Calu3 (cell line): ENCODE measurements around the gene ZNF691. TPM values are rescaled to one million over a fixed set of nuclear protein-coding genes. Genes with fewer than 3 reads are reported as not detected.

Experiments used
- BruUV-seq: library from RNA; stranded (reverse); fragments of 400-500 nt; replicated peaks from 2 replicates; lab custom pipeline; 2021; lab: Mats Ljungman, UMichigan
- CTCF ChIA-PET: fragments of 300-600 bp; sonication (Branson Sonifier 250); formaldehyde crosslinking; loops from one replicate; lab custom pipeline; 2022; ENCODE audit warnings: antibody characterized with exemption; lab: Charles Lee
- DNase-seq: peaks from one replicate; pipeline ENCODE4 v3.0.0; 2022
- H3K27ac Mint-ChIP-seq: one replicate; pipeline ENCODE4 v1.8.0; 2022; ENCODE audit warnings: mixed read lengths; ENCODE audit not compliant: unreplicated experiment
- H3K27me3 Mint-ChIP-seq: one replicate; pipeline ENCODE4 v1.8.0; 2022; ENCODE audit warnings: mixed read lengths; ENCODE audit not compliant: unreplicated experiment
- H3K36me3 Mint-ChIP-seq: one replicate; pipeline ENCODE4 v1.8.0; 2022; ENCODE audit warnings: mild to moderate bottlenecking, moderate library complexity, mixed read lengths; ENCODE audit not compliant: insufficient read depth, unreplicated experiment
- H3K4me1 Mint-ChIP-seq: one replicate; pipeline ENCODE4 v1.8.0; 2022; ENCODE audit warnings: mild to moderate bottlenecking, low read depth, mixed read lengths; ENCODE audit not compliant: unreplicated experiment
- H3K4me3 Mint-ChIP-seq: one replicate; pipeline ENCODE4 v1.8.0; 2022; ENCODE audit warnings: mild to moderate bottlenecking, low read depth, moderate library complexity, mixed read lengths; ENCODE audit not compliant: unreplicated experiment
- H3K9me3 Mint-ChIP-seq: one replicate; pipeline ENCODE4 v1.8.0; 2022; ENCODE audit warnings: low read depth, mixed read lengths; ENCODE audit not compliant: unreplicated experiment
- intact Hi-C: fragments of 100-400 bp; cut with micrococcal nuclease; formaldehyde crosslinking; loops from one replicate; pipeline ENCODE4 v1.10.0; 2022; ENCODE audit not compliant: unreplicated experiment
- total RNA-seq: library from RNA; stranded (reverse); gene quantifications from 2 replicates; pipeline ENCODE4 v1.2.3, GENCODE V29; 2022
- TF ChIP-seq, protein P1 (sequence below): fragments of 200-600 bp; IDR thresholded peaks from one replicate; pipeline ENCODE4 v1.8.0; 2022; ENCODE audit warnings: antibody characterized with exemption; ENCODE audit not compliant: unreplicated experiment

Gene ZNF691
- total RNA-seq, 1 experiment from 2014 or later: 12.0 TPM

DNA sequence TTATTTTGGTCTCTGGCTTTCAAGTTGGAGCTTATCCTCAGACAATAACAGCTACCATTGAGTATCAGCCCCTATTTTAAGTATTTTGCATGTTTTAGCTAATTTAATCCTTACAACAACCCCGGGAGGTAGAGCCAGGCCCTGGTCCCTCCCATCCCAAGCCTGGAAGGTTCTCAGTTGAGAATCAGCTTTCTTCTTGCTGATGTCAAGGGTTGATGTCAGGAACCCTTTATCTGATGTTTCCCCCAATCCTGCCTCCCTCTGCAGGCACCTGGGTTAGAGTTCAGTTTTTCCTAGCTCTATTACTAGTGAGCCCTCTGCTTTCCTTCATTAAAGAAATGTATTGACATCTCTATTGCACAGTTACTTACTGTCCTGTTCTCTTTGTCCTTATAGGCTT lies 25.6 kb upstream of the ZNF691 start:
- Mint-ChIP-seq H3K4me3 (no peak overlapping the region), H3K36me3 (peaks cover 14% of the 10 kb centered on the region), H3K4me1 (peaks cover 9% of the 10 kb centered on the region), H3K9me3 (no peaks in the 10 kb centered on the region), H3K27ac (no peak overlapping the region), H3K27me3 (no peaks in the 10 kb centered on the region)
- intact Hi-C loops: no loop called here
- CTCF ChIA-PET: interaction anchor here (1.3 kb wide), 1 partner anchor 26 kb away, joined by 3 read pairs; the partner anchor contains the start of gene ZNF691
- TF ChIP-seq, protein P1, sequence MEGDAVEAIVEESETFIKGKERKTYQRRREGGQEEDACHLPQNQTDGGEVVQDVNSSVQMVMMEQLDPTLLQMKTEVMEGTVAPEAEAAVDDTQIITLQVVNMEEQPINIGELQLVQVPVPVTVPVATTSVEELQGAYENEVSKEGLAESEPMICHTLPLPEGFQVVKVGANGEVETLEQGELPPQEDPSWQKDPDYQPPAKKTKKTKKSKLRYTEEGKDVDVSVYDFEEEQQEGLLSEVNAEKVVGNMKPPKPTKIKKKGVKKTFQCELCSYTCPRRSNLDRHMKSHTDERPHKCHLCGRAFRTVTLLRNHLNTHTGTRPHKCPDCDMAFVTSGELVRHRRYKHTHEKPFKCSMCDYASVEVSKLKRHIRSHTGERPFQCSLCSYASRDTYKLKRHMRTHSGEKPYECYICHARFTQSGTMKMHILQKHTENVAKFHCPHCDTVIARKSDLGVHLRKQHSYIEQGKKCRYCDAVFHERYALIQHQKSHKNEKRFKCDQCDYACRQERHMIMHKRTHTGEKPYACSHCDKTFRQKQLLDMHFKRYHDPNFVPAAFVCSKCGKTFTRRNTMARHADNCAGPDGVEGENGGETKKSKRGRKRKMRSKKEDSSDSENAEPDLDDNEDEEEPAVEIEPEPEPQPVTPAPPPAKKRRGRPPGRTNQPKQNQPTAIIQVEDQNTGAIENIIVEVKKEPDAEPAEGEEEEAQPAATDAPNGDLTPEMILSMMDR: no peak
- no peak for DNase-seq
- BruUV-seq: no TSS peak

DNA sequence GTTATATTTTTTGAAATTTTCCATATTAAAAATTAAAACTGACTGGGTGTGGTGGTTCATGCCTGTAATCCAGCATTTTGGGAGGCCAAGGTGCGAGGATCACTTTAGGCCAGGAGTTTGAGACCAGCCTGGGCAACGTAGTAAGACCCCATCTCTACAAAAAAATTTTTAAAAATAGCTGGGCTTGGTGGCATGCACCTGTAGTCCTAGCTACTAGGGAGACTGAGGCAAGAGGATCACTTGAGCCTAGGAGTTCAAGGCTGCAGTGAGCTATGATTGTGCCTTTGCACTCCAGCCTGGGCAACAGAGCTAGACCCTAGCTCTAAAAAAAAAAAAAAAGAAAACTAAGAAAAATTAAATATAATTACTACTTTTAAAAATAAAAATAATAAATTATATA lies 24.7 kb upstream of the ZNF691 start:
- peaks cover under 1% of the 10 kb centered on the region for H3K4me1 Mint-ChIP-seq
- no peaks in the 10 kb centered on the region for H3K27me3 Mint-ChIP-seq
- no peak overlapping the region for H3K4me3 Mint-ChIP-seq
- peaks cover 9% of the 10 kb centered on the region for H3K36me3 Mint-ChIP-seq
- no peak for DNase-seq
- intact Hi-C loops: no loop called here
- CTCF ChIA-PET: interaction anchor here (0.8 kb wide), 1 partner anchor 103 kb away, joined by 4 read pairs; no protein-coding TSS in a partner anchor
- TF ChIP-seq, protein P1: no peak
- BruUV-seq: no TSS peak
- H3K9me3 Mint-ChIP-seq: no peaks in the 10 kb centered on the region
- no peak overlapping the region for H3K27ac Mint-ChIP-seq

DNA sequence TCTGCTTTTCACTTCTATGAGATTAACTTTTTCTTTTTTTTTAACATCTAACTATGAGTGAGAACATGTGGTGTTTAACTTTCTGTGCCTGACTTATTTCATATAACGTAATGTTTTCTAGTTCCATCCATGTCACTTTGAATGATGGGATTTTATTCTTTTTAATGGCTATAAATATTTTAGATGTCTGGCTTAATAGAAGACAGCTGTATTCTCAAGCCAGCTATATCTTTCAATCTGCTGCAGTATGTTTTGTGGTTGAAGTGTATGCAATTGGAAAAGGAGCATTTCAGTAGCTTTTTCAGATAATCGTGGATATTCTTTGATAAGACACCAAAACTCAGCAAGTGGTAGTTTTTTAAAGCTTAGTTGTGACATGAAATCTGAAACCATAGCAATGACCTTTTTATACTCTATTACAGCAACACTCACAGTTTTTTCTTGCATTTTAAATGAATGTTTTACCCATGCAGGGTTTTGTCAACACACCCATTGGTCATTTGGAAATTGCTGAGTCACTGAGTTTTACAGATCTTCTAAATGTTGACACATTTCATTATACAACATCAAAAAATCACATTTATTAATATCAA lies 23.5 kb upstream of the ZNF691 start:
- Mint-ChIP-seq H3K9me3 (no peaks in the 10 kb centered on the region), H3K27ac (no peak overlapping the region), H3K27me3 (no peaks in the 10 kb centered on the region), H3K4me1 (no peaks in the 10 kb centered on the region), H3K4me3 (no peak overlapping the region), H3K36me3 (no peaks in the 10 kb centered on the region)
- CTCF ChIA-PET: no interaction called here
- no TSS peak for BruUV-seq
- no peak for DNase-seq
- intact Hi-C loops: no loop called here
- TF ChIP-seq, protein P1: no peak

DNA sequence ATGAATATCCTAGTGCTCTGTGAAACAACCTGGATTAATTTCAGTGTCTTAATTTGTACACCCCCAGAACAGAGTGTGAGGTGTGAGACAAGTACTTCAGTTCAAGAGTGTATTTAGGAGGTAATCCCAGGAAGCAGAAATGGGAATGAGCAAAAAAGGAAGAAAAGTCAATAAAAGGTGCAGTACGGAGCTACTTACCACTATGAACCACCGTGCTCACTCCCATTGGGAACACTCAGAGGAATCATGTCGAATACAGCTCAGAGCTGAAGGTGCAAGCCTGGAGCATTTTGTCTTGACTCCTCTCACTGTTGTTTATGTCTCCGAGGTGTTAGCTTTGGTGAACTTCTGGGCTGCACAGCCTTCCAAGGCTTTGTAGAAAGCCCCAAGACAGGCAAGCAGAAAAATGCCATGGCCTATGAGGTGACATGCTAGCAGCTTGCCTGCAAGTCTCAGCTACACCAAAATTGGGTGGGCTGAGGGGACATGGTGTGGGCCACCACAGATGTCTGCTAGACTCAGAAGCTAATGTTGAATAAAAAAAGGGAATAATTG lies 21.9 kb upstream of the ZNF691 start:
- TF ChIP-seq, protein P1: no peak
- Mint-ChIP-seq H3K27ac (no peak overlapping the region), H3K9me3 (no peaks in the 10 kb centered on the region), H3K36me3 (no peaks in the 10 kb centered on the region), H3K4me1 (no peaks in the 10 kb centered on the region), H3K4me3 (no peak overlapping the region), H3K27me3 (no peaks in the 10 kb centered on the region)
- no TSS peak for BruUV-seq
- DNase-seq: no peak
- intact Hi-C loops: no loop called here
- CTCF ChIA-PET: interaction anchor here (0.7 kb wide), 1 partner anchor 48 kb away, joined by 4 read pairs; no protein-coding TSS in a partner anchor
